Keratinocyte (primary cell): ENCODE results near the gene DNAJB6.

Source experiments
- CTCF ChIP-seq, 3 experiments: IDR thresholded peaks in 1 of 3; conservative IDR thresholded peaks in 1 of 3; optimal IDR thresholded peaks in 1 of 3; 2 replicates in 2 of 3; 3 replicates in 1 of 3; pipeline versions ENCODE3 to v1.5.1; 2011; ENCODE audit warnings: low read length in 3 of 3, mild to moderate bottlenecking in 3 of 3, moderate library complexity in 2 of 3, control low read depth in 1 of 3, inconsistent platforms in 1 of 3; ENCODE audit not compliant: insufficient read depth in 2 of 3; ENCODE audit errors: extremely low read depth in 1 of 3
- EZH2 ChIP-seq: IDR thresholded peaks from one replicate; pipeline ENCODE4 v1.6.1; 2012; ENCODE audit warnings: inconsistent platforms, mild to moderate bottlenecking, low read length, moderate library complexity

- TF ChIP-seq CTCF (optimal IDR thresholded peaks at IDR 0.05 in 1 of 3, IDR thresholded peaks at IDR 0.05 in 1 of 3, conservative IDR thresholded peaks at IDR 0.05 in 1 of 3; ENCODE audit: extremely low read depth in 1 of 3, insufficient read depth in 2 of 3, low read length in 3 of 3) (no peak), EZH2 (no peak)
Measured at GRCh38 chr7:157335236-157335635, 1.6 kb upstream of the DNAJB6 start.
